Prostate gland (tissue), 2 donors: Measurements from ENCODE around the gene MYL9. TPM values are rescaled to one million over a fixed set of nuclear protein-coding genes. Genes with fewer than 3 reads are reported as not detected.

Source experiments
- DNase-seq: peaks from one replicate; pipeline ENCODE4 v3.0.0-alpha.2; 2019; ENCODE audit warnings: low spot score
- H3K27ac ChIP-seq, 2 donors: fragments of 200-600 bp; sonication (generic); 2 replicates each; pipeline ENCODE4 v1.5.1; 2017 to 2019
- H3K27me3 ChIP-seq: fragments of 200-600 bp; sonication (generic); replicated peaks from 2 replicates; pipeline ENCODE4 v1.5.1; 2019; ENCODE audit not compliant: insufficient read depth
- H3K36me3 ChIP-seq, 2 donors: fragments of 200-600 bp; sonication (generic); 1 replicate in 1 of 2; 2 replicates in 1 of 2; pipeline versions ENCODE4 v1.5.1 to v1.8.1; 2017 to 2019
- H3K4me1 ChIP-seq: fragments of 200-600 bp; sonication (generic); replicated peaks from 2 replicates; pipeline ENCODE4 v1.5.1; 2019
- H3K4me3 ChIP-seq, 2 donors: fragments of 200-600 bp; sonication (generic); 2 replicates each; pipeline ENCODE4 v1.5.1; 2017 to 2019
- H3K9me3 ChIP-seq: fragments of 200-600 bp; sonication (generic); 2 replicates; pipeline ENCODE4 v1.5.1; 2017
- POLR2A ChIP-seq: fragments of 450-650 bp; IDR thresholded peaks from one replicate; pipeline ENCODE4 v1.6.1; 2016; ENCODE audit warnings: antibody characterized with exemption, mild to moderate bottlenecking
- POLR2AphosphoS5 ChIP-seq: sonication (generic); formaldehyde crosslinking; IDR thresholded peaks from one replicate; pipeline ENCODE4 v1.6.1; 2017; ENCODE audit warnings: antibody characterized with exemption
- WGBS: methylation state at CpG from one replicate; pipeline ENCODE4 v1.1.5; 2018; 5-methylcytosine and 5-hydroxymethylcytosine counted together
- intact Hi-C: fragments of 100-400 bp; cut with DNase I; formaldehyde crosslinking; loops from one replicate; pipeline ENCODE4 v1.14.2; 2022
- total RNA-seq, 2 donors: library from RNA; depleted of rRNA; stranded (reverse); fragments of >200 nt; gene quantifications; one replicate each; pipeline ENCODE4 v1.1.0, GENCODE V29; 2016
- TF ChIP-seq, protein P1 (sequence below), 4 experiments: fragments of 200-600 bp in 2 of 4; fragments of 450-650 bp in 2 of 4; sonication (generic) in 2 of 4; IDR thresholded peaks; 1 replicate in 3 of 4; 2 replicates in 1 of 4; pipeline ENCODE4 v1.5.1; 2016 to 2019; ENCODE audit warnings: antibody characterized with exemption in 4 of 4, mild to moderate bottlenecking in 2 of 4, moderate library complexity in 2 of 4

Gene MYL9
- total RNA-seq, 2 donors from 2014 or later, result 335 to 560 TPM

DNA sequence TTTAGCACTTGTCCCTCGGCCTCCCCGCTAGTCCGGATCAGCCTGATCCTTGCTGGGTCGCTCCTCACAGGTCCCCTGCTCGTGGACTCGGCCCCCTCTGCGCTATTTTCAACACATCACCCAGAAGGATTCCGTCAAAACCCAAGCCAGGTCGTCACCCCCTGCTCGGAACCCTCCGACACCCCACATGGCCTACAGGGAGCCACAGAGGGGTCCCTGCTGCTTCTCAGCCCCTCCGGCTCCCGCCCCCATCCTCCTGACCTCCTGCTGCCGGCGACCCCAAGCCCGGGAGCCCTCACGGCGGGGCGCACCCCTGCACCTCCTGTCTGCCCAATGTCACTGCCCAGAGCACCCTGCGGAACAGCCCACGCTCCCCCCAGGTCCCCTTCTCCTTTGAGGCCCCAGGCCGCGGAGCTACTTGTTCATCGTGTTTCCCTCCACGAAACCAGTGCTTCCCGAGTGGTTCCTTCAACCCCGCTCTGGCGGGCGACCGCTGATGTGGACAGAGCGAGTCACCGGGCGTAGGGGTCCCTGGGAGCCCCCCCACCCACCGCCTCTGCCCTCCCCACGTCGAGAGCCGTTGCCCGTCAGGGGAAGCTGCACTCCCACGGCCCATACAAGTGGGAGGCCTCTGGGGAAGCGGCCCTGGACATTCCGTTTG lies 638 bp upstream of the MYL9 start:
- H3K27ac ChIP-seq, result peak overlapping the region; percentile 81 to 95
- TF ChIP-seq, protein P1, sequence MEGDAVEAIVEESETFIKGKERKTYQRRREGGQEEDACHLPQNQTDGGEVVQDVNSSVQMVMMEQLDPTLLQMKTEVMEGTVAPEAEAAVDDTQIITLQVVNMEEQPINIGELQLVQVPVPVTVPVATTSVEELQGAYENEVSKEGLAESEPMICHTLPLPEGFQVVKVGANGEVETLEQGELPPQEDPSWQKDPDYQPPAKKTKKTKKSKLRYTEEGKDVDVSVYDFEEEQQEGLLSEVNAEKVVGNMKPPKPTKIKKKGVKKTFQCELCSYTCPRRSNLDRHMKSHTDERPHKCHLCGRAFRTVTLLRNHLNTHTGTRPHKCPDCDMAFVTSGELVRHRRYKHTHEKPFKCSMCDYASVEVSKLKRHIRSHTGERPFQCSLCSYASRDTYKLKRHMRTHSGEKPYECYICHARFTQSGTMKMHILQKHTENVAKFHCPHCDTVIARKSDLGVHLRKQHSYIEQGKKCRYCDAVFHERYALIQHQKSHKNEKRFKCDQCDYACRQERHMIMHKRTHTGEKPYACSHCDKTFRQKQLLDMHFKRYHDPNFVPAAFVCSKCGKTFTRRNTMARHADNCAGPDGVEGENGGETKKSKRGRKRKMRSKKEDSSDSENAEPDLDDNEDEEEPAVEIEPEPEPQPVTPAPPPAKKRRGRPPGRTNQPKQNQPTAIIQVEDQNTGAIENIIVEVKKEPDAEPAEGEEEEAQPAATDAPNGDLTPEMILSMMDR (IDR thresholded peaks at IDR 0.05), result no peak
- H3K36me3 ChIP-seq, result no peaks in the 10 kb centered on the region
- WGBS, result 41% methylated on average over 39 of the region's 41 CpGs
- no peaks in the 10 kb centered on the region for H3K27me3 ChIP-seq
- H3K9me3 ChIP-seq, result no peaks in the 10 kb centered on the region
- intact Hi-C loops, result no loop called here
- DNase-seq, result no peak
- H3K4me1 ChIP-seq, result no peaks in the 10 kb centered on the region
- peak overlapping the region; percentile 45 to 68 for H3K4me3 ChIP-seq

DNA sequence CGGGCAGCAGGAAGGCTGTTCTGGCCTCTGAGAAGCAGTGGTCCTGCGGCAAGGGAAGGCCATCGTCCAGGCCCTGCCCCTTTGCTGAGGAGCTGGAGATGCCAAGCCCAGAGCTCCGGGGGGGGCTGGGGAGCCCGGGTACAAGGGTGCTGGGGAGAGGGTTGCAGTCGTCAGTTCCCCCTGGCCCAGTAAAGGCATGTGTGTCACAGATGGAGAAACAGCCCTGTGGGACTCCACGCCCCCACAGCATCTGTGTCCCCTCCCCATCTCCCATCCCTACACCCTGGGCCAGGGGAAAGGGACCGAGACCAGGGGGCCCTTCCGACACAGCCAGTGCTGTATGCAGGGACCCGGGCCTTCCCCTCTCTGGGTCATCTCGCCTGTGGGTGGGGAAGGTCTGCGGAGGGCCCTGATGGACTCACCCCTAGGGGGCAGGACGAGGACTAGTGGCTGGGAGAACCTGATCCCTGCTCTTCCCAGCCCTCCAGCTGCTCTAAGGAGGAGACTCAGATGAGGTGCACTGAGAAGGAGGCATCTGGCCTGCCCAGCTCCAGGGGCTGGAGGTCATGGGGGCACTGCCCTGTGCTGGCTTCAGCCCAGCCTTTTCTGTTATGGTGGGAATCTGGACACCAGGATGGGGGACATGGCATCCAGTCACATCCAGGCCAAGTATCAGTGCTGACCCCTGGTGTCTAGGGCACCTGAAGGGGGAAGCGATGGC lies 609 bp downstream of the MYL9 start:
- Histone ChIP-seq H3K9me3 (no peaks in the 10 kb centered on the region), H3K4me3 (peak overlapping the region; percentile 45 to 68), H3K27me3 (no peaks in the 10 kb centered on the region), H3K4me1 (no peaks in the 10 kb centered on the region), H3K27ac (peak overlapping the region; percentile 81 to 95), H3K36me3 (no peaks in the 10 kb centered on the region)
- 12% methylated on average over 14 of the region's 14 CpGs for WGBS
- DNase-seq, result no peak
- intact Hi-C loops, result loop anchor here (2.0 kb wide), 1 partner anchor 79 kb away; no protein-coding TSS in a partner anchor
- TF ChIP-seq, protein P1 (IDR thresholded peaks at IDR 0.05), result peak in 3 of 4 experiments; percentile 15 to 55 (median 49)
- TF ChIP-seq POLR2A, result no peak
- no peak for TF ChIP-seq POLR2AphosphoS5

DNA sequence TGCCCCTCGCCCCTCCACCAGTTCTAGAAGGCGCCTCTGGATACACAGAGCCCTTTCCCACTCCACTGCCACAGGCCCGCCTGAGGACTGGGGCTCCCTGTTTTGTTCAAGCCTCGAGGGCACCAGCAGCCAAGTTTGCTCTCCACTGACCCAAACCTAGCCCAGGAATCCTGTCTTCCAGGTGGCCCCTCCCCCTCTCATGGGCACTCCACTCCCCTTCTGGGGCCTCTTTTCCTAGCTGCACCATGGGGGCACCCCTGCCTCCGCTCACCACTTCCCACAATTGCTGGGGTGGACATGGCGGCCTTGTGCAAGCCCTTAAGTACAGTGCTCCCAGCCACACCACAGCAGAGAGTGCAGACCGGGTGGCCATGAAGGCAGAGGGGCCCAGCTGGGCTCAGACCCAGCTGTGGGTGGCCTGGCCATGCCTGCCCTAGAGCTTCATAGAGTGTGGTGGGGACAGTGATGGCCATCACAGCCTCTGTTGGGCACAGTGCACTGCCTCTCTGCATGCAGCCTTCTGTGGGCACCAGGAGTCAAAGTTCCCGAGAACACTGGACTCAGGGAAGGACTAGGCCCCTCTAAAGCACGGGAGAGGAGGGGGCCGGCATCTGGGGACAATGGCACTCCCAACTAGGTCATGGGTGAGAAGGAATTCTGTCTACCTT lies 1.3 kb downstream of the MYL9 start:
- H3K4me1 ChIP-seq, result no peaks in the 10 kb centered on the region
- TF ChIP-seq POLR2A, result no peak
- TF ChIP-seq, protein P1 (IDR thresholded peaks at IDR 0.05), result no peak
- no peak for TF ChIP-seq POLR2AphosphoS5

DNA sequence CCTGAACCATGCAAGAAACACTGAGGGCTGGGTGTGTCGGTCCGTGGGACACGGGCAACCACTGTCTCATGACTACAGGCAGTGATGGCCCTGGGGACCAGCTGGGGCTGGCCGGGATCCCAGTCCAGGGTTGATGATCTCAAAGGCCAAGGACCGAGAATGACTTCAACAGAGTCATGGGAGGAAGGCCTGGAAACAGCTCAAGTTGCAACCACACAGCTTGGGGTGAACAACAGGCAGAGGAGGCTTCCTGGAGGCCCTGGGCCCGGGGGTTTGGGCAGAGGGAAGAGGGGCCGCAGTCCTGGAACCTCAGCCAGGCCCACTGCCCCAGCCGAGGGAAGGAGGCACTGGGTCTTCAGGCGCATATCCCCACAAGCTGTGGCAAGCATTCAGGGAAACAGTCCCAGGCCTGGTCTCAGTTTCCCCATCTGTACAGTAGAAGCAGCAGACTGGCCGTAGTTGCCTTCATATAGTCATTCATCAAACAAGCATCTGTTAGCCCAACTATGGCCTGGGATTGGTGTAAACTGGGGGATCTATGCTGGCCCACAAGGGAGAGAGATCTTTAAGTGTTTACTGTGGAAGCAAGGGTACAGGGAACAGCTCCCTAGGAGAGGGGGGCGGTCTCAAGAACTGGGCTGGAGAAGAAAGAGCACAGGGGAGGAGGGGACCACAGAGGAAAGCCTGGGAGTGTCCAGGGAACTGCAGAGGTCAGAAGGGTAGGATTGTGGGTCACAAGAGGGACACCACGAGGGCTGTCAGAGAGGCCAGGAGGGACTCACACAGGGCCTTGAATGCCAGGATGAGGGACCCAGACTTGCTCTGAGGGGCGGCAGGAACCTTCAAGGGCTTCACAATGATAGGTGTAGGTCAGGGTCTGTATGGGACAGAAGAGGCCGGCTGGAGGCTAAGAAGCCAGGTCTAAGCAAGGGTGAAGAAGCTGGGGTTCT lies 2.1 kb downstream of the MYL9 start:
- intact Hi-C loops, result loop anchor here (2.0 kb wide), 1 partner anchor 81 kb away; no protein-coding TSS in a partner anchor
- Histone ChIP-seq H3K27ac (peak overlapping the region; percentile 81 to 95), H3K27me3 (no peaks in the 10 kb centered on the region), H3K9me3 (no peaks in the 10 kb centered on the region), H3K4me1 (no peaks in the 10 kb centered on the region), H3K36me3 (no peaks in the 10 kb centered on the region), H3K4me3 (peak overlapping the region; percentile 45 to 68)
- TF ChIP-seq POLR2AphosphoS5 (no peak), POLR2A (no peak)
- TF ChIP-seq, protein P1 (IDR thresholded peaks at IDR 0.05), result no peak
- no peak for DNase-seq
- WGBS, result 60% methylated on average over 14 of the region's 14 CpGs

More for the DNA sequence above, 1.3 kb downstream of the MYL9 start:
- intact Hi-C loops, result loop anchor here (2.0 kb wide), 1 partner anchor 80 kb away; no protein-coding TSS in a partner anchor
- Histone ChIP-seq H3K4me3 (peak overlapping the region; percentile 45 to 68), H3K27ac (peak overlapping the region; percentile 81 to 95), H3K36me3 (no peaks in the 10 kb centered on the region), H3K27me3 (no peaks in the 10 kb centered on the region), H3K9me3 (no peaks in the 10 kb centered on the region)
- WGBS, result 76% methylated on average over 10 of the region's 10 CpGs
- DNase-seq, result no peak
